ENCODE measurements around the gene USP17L26. TPM values are rescaled to one million over a fixed set of nuclear protein-coding genes. Genes with fewer than 3 reads are reported as not detected.
"Not testable (repeated sequence)": the region's sequence is repeated elsewhere in the genome, so short reads cannot be mapped to it uniquely, and the experiment has no call there.

USP17L26 gene
- polyA plus RNA-seq, 1 donor (not counting 4 experiments of a cell fraction or from before 2014, with no cell fraction given) = not detected

GRCh38 chr4:9362829-9363228 is 28.4 kb downstream of the USP17L26 start, which contains the start of gene USP17L30:
Gene USP17L30 (plus strand): TSS chr4:9363129. CDS start chr4:9363129, 0 bp downstream.
- H3K36me3 ChIP-seq (ENCODE audit: control insufficient read depth in 2 of 2, extremely low read depth in 1 of 2, insufficient read depth in 2 of 2, low read length in 2 of 2); H3K4me3 ChIP-seq (ENCODE audit: control insufficient read depth in 2 of 3, extremely low read depth in 1 of 3, insufficient read depth in 2 of 3, low read depth in 1 of 3, low read length in 3 of 3); H3K9me3 ChIP-seq (ENCODE audit: control insufficient read depth, low read depth, low read length); FAIRE-seq; H3K4me2 ChIP-seq (ENCODE audit: control insufficient read depth, extremely low read depth, insufficient read depth, low read depth, low read length); H3K79me2 ChIP-seq (ENCODE audit: control insufficient read depth, insufficient read depth, low read length); H4K20me1 ChIP-seq (ENCODE audit: control insufficient read depth, extremely low read depth, insufficient read depth, low read length); H3K9me1 ChIP-seq (ENCODE audit: control insufficient read depth, extremely low read depth, insufficient read depth, low read length); dilution Hi-C loops (cut with MboI; ENCODE audit: extremely low pct_ligation_motif_present, low sequenced_read_pairs); H3K4me1 ChIP-seq (ENCODE audit: control insufficient read depth, extremely low read depth, insufficient read depth, low read length); H2AFZ ChIP-seq (ENCODE audit: control insufficient read depth, low read length); DNase-seq (ENCODE audit: low read depth, low spot score); H3K27ac ChIP-seq (ENCODE audit: control insufficient read depth, insufficient read depth, low read length); H3K27me3 ChIP-seq (ENCODE audit: control insufficient read depth, extremely low read depth, insufficient read depth, low read length); H3K9ac ChIP-seq (ENCODE audit: control insufficient read depth, extremely low read depth, insufficient read depth, low read length): not testable (repeated sequence)

- H3K79me2 ChIP-seq (ENCODE audit: control insufficient read depth, insufficient read depth, low read length); H3K9me3 ChIP-seq (ENCODE audit: control insufficient read depth, low read depth, low read length); H3K36me3 ChIP-seq (ENCODE audit: control insufficient read depth in 2 of 2, extremely low read depth in 1 of 2, insufficient read depth in 2 of 2, low read length in 2 of 2); H3K4me3 ChIP-seq (ENCODE audit: control insufficient read depth in 2 of 3, extremely low read depth in 1 of 3, insufficient read depth in 2 of 3, low read depth in 1 of 3, low read length in 3 of 3); H4K20me1 ChIP-seq (ENCODE audit: control insufficient read depth, extremely low read depth, insufficient read depth, low read length); H3K4me2 ChIP-seq (ENCODE audit: control insufficient read depth, extremely low read depth, insufficient read depth, low read depth, low read length); FAIRE-seq; dilution Hi-C loops (cut with MboI; ENCODE audit: extremely low pct_ligation_motif_present, low sequenced_read_pairs); H3K9ac ChIP-seq (ENCODE audit: control insufficient read depth, extremely low read depth, insufficient read depth, low read length); H3K9me1 ChIP-seq (ENCODE audit: control insufficient read depth, extremely low read depth, insufficient read depth, low read length); H3K27me3 ChIP-seq (ENCODE audit: control insufficient read depth, extremely low read depth, insufficient read depth, low read length); DNase-seq (ENCODE audit: low read depth, low spot score); H3K27ac ChIP-seq (ENCODE audit: control insufficient read depth, insufficient read depth, low read length); H2AFZ ChIP-seq (ENCODE audit: control insufficient read depth, low read length); H3K4me1 ChIP-seq (ENCODE audit: control insufficient read depth, extremely low read depth, insufficient read depth, low read length): not testable (repeated sequence)
Measured at GRCh38 chr4:9379881-9380280, 45.4 kb downstream of the USP17L26 start.

GRCh38 chr4:9381012-9381534 is 46.6 kb downstream of the USP17L26 start:
- H3K27ac ChIP-seq (ENCODE audit: control insufficient read depth, insufficient read depth, low read length); H4K20me1 ChIP-seq (ENCODE audit: control insufficient read depth, extremely low read depth, insufficient read depth, low read length); H3K36me3 ChIP-seq (ENCODE audit: control insufficient read depth in 2 of 2, extremely low read depth in 1 of 2, insufficient read depth in 2 of 2, low read length in 2 of 2); H3K27me3 ChIP-seq (ENCODE audit: control insufficient read depth, extremely low read depth, insufficient read depth, low read length); H3K79me2 ChIP-seq (ENCODE audit: control insufficient read depth, insufficient read depth, low read length); H3K9me3 ChIP-seq (ENCODE audit: control insufficient read depth, low read depth, low read length); FAIRE-seq; H3K4me1 ChIP-seq (ENCODE audit: control insufficient read depth, extremely low read depth, insufficient read depth, low read length); H3K9ac ChIP-seq (ENCODE audit: control insufficient read depth, extremely low read depth, insufficient read depth, low read length); dilution Hi-C loops (cut with MboI; ENCODE audit: extremely low pct_ligation_motif_present, low sequenced_read_pairs); H3K9me1 ChIP-seq (ENCODE audit: control insufficient read depth, extremely low read depth, insufficient read depth, low read length); DNase-seq (ENCODE audit: low read depth, low spot score): not testable (repeated sequence)
- Histone ChIP-seq H3K4me2 (ENCODE audit: control insufficient read depth, extremely low read depth, insufficient read depth, low read depth, low read length) (peak overlapping the region; percentile 37), H2AFZ (ENCODE audit: control insufficient read depth, low read length) (peak overlapping the region; percentile 66), H3K4me3 (ENCODE audit: control insufficient read depth in 2 of 3, extremely low read depth in 1 of 3, insufficient read depth in 2 of 3, low read depth in 1 of 3, low read length in 3 of 3) (peak overlapping the region in 2 of 3 experiments; percentile 30 to 49)
- TF ChIP-seq CTCF (optimal IDR thresholded peaks at IDR 0.05 in 1 of 3, IDR thresholded peaks at IDR 0.05 in 1 of 3, conservative IDR thresholded peaks at IDR 0.05 in 1 of 3; ENCODE audit: extremely low read depth in 1 of 3, insufficient read depth in 2 of 3, low read length in 3 of 3) = peak in 1 of 3 experiments; percentile 8

Data from keratinocyte (primary cell).